T-helper 2 cell treated with Interferon-gamma antibody and Interleukin-4, amounts not matched to agents 5 μg/mL and 100 μg/mL, for 36 hours (primary cell): ENCODE measurements around the gene DTNA.
"Not testable (repeated sequence)": the region's sequence is repeated elsewhere in the genome, so short reads cannot be mapped to it uniquely, and the experiment has no call there.

Experiments
- DNase-seq: peaks from one replicate; pipeline ENCODE4 v3.0.0; 2021; ENCODE audit warnings: low spot score
- H3K27ac Mint-ChIP-seq: one replicate; pipeline ENCODE4 v1.8.0; 2021; ENCODE audit warnings: mild to moderate bottlenecking, mixed read lengths
- H3K27me3 Mint-ChIP-seq: one replicate; pipeline ENCODE4 v1.8.0; 2021; ENCODE audit warnings: low read depth, mixed read lengths
- H3K36me3 Mint-ChIP-seq: one replicate; pipeline ENCODE4 v1.8.0; 2021; ENCODE audit warnings: low read depth, mixed read lengths
- H3K4me1 Mint-ChIP-seq: one replicate; pipeline ENCODE4 v1.8.0; 2021; ENCODE audit warnings: low read depth, mixed read lengths
- H3K4me3 Mint-ChIP-seq: one replicate; pipeline ENCODE4 v1.8.0; 2022; ENCODE audit warnings: mild to moderate bottlenecking, moderate library complexity, mixed read lengths
- H3K9me3 Mint-ChIP-seq: one replicate; pipeline ENCODE4 v1.8.0; 2021; ENCODE audit warnings: mixed read lengths

DTNA gene

DNA sequence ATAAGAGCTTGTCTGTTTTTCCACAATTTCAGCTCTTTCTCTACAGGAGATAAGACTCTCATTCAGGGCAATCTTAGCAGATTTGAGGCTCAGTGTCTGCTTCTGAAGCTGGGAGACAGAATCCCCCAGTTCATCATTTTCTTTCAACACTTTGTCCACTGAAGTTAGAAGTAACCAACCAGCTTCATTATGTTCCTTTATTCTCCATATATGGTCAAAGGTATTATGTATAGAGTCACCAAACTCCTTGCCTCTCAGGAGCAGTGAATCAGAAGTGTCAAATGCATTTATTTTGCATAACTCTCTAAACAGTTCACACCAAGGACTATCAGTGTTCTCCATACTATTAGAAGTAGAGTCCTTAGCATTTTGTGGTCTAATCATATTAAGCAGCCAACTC, 24.4 kb downstream of the DTNA start:
- not testable (repeated sequence) for H3K36me3 Mint-ChIP-seq, H3K27ac Mint-ChIP-seq, H3K4me1 Mint-ChIP-seq, H3K27me3 Mint-ChIP-seq, H3K4me3 Mint-ChIP-seq, H3K9me3 Mint-ChIP-seq, DNase-seq

GRCh38 chr18:34738175-34738894, 28.2 kb downstream of the DTNA start:
- Mint-ChIP-seq H3K4me3 (no peak overlapping the region), H3K9me3 (no peaks in the 10 kb centered on the region), H3K4me1 (no peaks in the 10 kb centered on the region), H3K27me3 (no peaks in the 10 kb centered on the region), H3K36me3 (no peaks in the 10 kb centered on the region), H3K27ac (no peak overlapping the region)
- no peak for DNase-seq

DNA sequence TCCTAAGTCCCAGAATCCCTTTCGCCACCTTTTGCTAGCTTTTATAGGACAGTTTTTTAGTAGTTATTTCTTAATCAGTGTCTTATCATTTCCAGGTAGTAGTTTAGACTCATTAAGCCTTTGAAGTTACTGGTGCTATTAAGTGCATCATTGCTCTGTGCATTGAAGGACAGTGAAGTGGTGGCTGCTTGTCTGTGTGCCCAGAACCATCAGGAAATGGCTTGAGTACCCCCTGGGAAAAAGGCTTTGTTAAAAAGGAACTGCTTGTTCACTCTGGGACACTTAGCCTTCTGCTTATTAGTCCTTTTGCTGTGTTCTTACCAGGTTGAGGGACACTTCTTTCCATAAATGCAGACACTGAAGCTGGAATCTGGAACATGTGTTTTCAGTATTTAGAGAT, 30.0 kb downstream of the DTNA start:
- Mint-ChIP-seq H3K4me3 (no peak overlapping the region), H3K4me1 (no peaks in the 10 kb centered on the region), H3K9me3 (no peaks in the 10 kb centered on the region), H3K27ac (no peak overlapping the region), H3K36me3 (no peaks in the 10 kb centered on the region), H3K27me3 (no peaks in the 10 kb centered on the region)
- DNase-seq, result no peak

DNA sequence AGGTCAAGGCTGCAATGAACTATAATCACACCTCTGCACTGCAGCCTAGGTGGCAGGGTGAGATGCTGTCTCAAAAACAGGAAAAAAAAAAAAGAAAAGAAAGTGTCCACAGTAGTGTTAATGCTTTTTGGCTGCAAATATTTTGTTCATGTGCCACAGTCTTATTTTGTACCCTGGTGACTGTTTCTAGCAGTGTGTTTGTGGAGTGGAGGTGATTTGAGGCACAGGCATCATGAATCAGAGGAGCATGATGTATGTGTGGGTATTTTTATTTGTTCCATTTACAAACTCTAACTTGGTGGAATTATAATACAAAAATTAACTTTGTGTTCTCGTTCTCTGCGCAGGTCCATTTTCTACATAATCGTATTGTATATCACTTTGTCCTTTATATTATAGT, 30.6 kb downstream of the DTNA start:
- H3K4me3 Mint-ChIP-seq, result no peak overlapping the region
- H3K27me3 Mint-ChIP-seq, result no peaks in the 10 kb centered on the region
- no peak for DNase-seq
- H3K9me3 Mint-ChIP-seq, result no peaks in the 10 kb centered on the region
- H3K4me1 Mint-ChIP-seq, result no peaks in the 10 kb centered on the region
- H3K27ac Mint-ChIP-seq, result no peak overlapping the region
- H3K36me3 Mint-ChIP-seq, result no peaks in the 10 kb centered on the region

- H3K36me3 Mint-ChIP-seq, result no peaks in the 10 kb centered on the region
- no peaks in the 10 kb centered on the region for H3K9me3 Mint-ChIP-seq
- H3K27ac Mint-ChIP-seq, result no peak overlapping the region
- no peaks in the 10 kb centered on the region for H3K4me1 Mint-ChIP-seq
- no peaks in the 10 kb centered on the region for H3K27me3 Mint-ChIP-seq
- no peak for DNase-seq
- no peak overlapping the region for H3K4me3 Mint-ChIP-seq
Observed at GRCh38 chr18:34741401-34741800, 31.3 kb downstream of the DTNA start.

- Mint-ChIP-seq H3K4me3 (no peak overlapping the region), H3K36me3 (no peaks in the 10 kb centered on the region), H3K4me1 (no peaks in the 10 kb centered on the region), H3K27ac (no peak overlapping the region), H3K9me3 (no peaks in the 10 kb centered on the region), H3K27me3 (no peaks in the 10 kb centered on the region)
- no peak for DNase-seq
Observed at GRCh38 chr18:34742891-34743341, 32.8 kb downstream of the DTNA start.

- Mint-ChIP-seq H3K9me3 (no peaks in the 10 kb centered on the region), H3K4me1 (no peaks in the 10 kb centered on the region), H3K27me3 (no peaks in the 10 kb centered on the region), H3K27ac (no peak overlapping the region), H3K4me3 (no peak overlapping the region), H3K36me3 (no peaks in the 10 kb centered on the region)
- no peak for DNase-seq
Observed at GRCh38 chr18:34744569-34744968, 34.5 kb downstream of the DTNA start.

- no peaks in the 10 kb centered on the region for H3K4me1 Mint-ChIP-seq
- H3K36me3 Mint-ChIP-seq, result no peaks in the 10 kb centered on the region
- no peak for DNase-seq
- no peaks in the 10 kb centered on the region for H3K27me3 Mint-ChIP-seq
- no peak overlapping the region for H3K27ac Mint-ChIP-seq
- no peak overlapping the region for H3K4me3 Mint-ChIP-seq
- H3K9me3 Mint-ChIP-seq, result no peaks in the 10 kb centered on the region
Observed at GRCh38 chr18:34746614-34747013, 36.5 kb downstream of the DTNA start.

DNA sequence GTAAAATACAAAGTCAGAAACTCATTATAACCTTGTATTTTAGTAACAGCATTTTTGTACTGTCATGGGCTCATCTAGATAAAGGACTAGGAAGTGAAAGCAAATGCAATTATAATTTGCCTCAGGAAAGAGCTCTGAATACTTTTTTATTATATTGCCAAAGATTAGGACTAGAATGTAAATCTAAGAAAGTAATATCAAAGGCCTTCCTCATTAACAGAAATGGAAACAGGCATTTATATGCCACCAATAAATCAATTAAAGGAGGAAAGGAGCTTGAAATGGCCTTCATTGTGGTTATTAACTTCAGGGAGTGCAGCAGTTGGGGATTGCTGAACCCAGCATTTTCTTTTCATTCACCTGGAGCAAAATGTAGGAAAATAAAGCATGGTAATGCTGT, 39.6 kb downstream of the DTNA start:
- no peaks in the 10 kb centered on the region for H3K36me3 Mint-ChIP-seq
- no peak for DNase-seq
- no peaks in the 10 kb centered on the region for H3K27me3 Mint-ChIP-seq
- H3K9me3 Mint-ChIP-seq, result no peaks in the 10 kb centered on the region
- no peak overlapping the region for H3K27ac Mint-ChIP-seq
- no peaks in the 10 kb centered on the region for H3K4me1 Mint-ChIP-seq
- no peak overlapping the region for H3K4me3 Mint-ChIP-seq

DNA sequence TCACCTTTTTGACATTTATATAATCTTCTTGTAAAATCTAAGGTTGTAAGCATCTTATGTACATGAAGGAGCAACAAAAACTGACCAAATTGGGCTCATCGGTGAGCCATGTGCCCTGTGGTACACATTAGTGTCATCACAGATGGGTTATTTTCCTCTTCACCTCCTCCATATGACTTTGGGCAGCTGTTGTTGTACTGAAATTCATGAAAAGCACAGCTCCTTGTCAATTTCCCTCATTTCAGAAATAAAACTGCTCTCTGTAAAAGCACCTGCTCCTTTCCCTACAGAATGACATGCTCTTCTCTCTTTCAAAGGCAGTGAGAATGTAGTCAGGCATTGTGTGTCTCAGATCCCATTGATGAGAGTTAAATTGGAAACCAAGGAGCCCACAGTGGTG, 42.0 kb downstream of the DTNA start:
- no peak for DNase-seq
- H3K27ac Mint-ChIP-seq, result no peak overlapping the region
- no peaks in the 10 kb centered on the region for H3K9me3 Mint-ChIP-seq
- H3K4me3 Mint-ChIP-seq, result no peak overlapping the region
- H3K4me1 Mint-ChIP-seq, result no peaks in the 10 kb centered on the region
- H3K27me3 Mint-ChIP-seq, result no peaks in the 10 kb centered on the region
- no peaks in the 10 kb centered on the region for H3K36me3 Mint-ChIP-seq

GRCh38 chr18:34754300-34754699, 44.2 kb downstream of the DTNA start:
- H3K27me3 Mint-ChIP-seq, result no peaks in the 10 kb centered on the region
- H3K27ac Mint-ChIP-seq, result no peak overlapping the region
- no peaks in the 10 kb centered on the region for H3K4me1 Mint-ChIP-seq
- H3K36me3 Mint-ChIP-seq, result no peaks in the 10 kb centered on the region
- H3K9me3 Mint-ChIP-seq, result no peaks in the 10 kb centered on the region
- H3K4me3 Mint-ChIP-seq, result no peak overlapping the region
- no peak for DNase-seq

DNA sequence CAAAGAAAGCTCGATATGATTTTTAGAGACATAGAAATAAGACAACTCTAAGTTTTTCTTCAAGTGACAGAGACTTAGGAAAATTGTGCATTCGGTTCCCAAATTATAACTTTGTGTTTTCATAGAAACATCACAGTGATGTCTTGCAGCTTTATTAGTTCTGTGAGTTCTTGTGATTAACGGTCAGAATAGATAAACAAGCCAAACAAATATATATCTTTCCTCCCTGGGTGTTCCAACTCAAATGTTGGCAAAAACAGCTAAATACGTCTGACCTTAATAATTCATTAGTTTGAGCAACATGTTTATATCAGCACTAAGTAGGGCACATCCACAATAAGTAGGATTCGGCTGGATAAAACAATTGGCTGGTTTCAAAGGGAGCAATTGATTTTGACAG, 47.6 kb downstream of the DTNA start:
- Mint-ChIP-seq H3K4me1 (no peaks in the 10 kb centered on the region), H3K4me3 (no peak overlapping the region), H3K36me3 (no peaks in the 10 kb centered on the region), H3K9me3 (no peaks in the 10 kb centered on the region), H3K27me3 (no peaks in the 10 kb centered on the region), H3K27ac (no peak overlapping the region)
- no peak for DNase-seq

DNA sequence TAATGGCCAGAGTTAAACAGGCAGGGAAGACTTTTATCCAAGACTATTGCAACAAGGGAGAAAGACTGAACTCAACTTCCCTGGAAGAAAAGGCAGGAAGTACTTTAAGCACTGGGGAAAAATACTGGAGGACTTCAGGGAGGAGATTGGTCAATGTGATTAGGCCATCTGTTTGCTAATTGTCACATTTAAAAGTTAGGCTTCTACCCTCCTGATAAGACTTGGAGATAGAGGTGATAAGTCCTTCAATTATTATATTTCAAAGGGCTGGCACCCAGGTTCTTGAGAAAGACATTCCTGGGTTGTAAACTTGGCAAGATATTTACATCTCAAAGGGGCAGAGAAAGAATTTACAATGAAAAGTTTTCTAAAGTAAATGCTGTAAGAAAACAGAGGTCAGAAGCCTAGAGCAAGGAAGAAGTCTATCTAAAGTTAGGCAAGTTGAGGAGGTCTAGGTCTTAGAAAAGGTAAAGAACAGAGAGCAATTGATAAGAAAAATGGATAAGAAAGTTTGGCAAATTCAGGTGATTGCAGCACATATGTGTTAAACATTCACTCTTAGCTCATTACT, 48.4 kb downstream of the DTNA start:
- no peaks in the 10 kb centered on the region for H3K9me3 Mint-ChIP-seq
- H3K4me1 Mint-ChIP-seq, result no peaks in the 10 kb centered on the region
- H3K27ac Mint-ChIP-seq, result no peak overlapping the region
- H3K27me3 Mint-ChIP-seq, result no peaks in the 10 kb centered on the region
- no peaks in the 10 kb centered on the region for H3K36me3 Mint-ChIP-seq
- no peak overlapping the region for H3K4me3 Mint-ChIP-seq
- no peak for DNase-seq

DNA sequence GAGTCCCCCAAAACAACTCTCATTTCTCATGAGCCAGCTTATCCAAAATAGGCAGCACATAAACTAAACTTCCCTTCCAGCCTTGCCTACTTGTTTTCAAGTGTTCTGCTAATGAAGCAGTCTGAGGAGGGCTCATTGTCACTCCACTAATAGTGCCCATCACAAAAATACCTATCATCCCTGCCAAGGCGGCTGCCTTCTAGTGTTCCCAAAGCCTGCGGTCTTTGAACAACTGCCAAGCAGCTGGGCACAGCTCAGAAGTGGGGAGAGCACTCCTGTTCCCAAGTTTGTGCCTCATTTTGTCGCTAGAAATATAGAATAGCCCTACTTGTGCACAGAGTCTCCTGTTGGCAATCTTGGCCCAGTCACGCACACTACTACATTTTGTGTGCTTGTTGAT, 50.3 kb downstream of the DTNA start:
- H3K4me3 Mint-ChIP-seq, result no peak overlapping the region
- no peaks in the 10 kb centered on the region for H3K4me1 Mint-ChIP-seq
- no peak for DNase-seq
- H3K27ac Mint-ChIP-seq, result no peak overlapping the region
- no peaks in the 10 kb centered on the region for H3K36me3 Mint-ChIP-seq
- no peaks in the 10 kb centered on the region for H3K9me3 Mint-ChIP-seq
- H3K27me3 Mint-ChIP-seq, result no peaks in the 10 kb centered on the region

- no peak for DNase-seq
- Mint-ChIP-seq H3K36me3 (no peaks in the 10 kb centered on the region), H3K9me3 (no peaks in the 10 kb centered on the region), H3K4me1 (no peaks in the 10 kb centered on the region), H3K27ac (no peak overlapping the region), H3K27me3 (no peaks in the 10 kb centered on the region), H3K4me3 (no peak overlapping the region)
Observed at GRCh38 chr18:34764451-34764850, 54.4 kb downstream of the DTNA start.
